HG03342 (cell line): ENCODE results near the gene RESF1.
"Not testable (repeated sequence)": the region's sequence is repeated elsewhere in the genome, so short reads cannot be mapped to it uniquely, and the experiment has no call there.

ENCODE experiments used
- ATAC-seq: cut with Tn5 transposase; IDR thresholded peaks from one replicate; pipeline ENCODE4 v1.9.1; 2021; ENCODE audit warnings: mild to moderate bottlenecking, moderate library complexity; ENCODE audit not compliant: unreplicated experiment

RESF1 gene

GRCh38 chr12:31959161-31959700 is at the start of gene RESF1:
RESF1 (plus strand) TSS chr12:31959415; CDS start chr12:31980956, 21,541 bp downstream.
- ATAC-seq = peak; percentile 93

- no peak for ATAC-seq
Observed at GRCh38 chr12:31914927-31915326, 44.3 kb upstream of the RESF1 start.

- ATAC-seq = no peak
Observed at GRCh38 chr12:31915446-31915845, 43.8 kb upstream of the RESF1 start.

GRCh38 chr12:31922341-31923062 is 36.7 kb upstream of the RESF1 start:
- ATAC-seq = no peak

- no peak for ATAC-seq
Observed at GRCh38 chr12:31923063-31923412, 36.2 kb upstream of the RESF1 start.

- ATAC-seq = no peak
Observed at GRCh38 chr12:31928246-31929026, 30.8 kb upstream of the RESF1 start.

- ATAC-seq = no peak
Observed at GRCh38 chr12:31929027-31929526, 30.1 kb upstream of the RESF1 start.

GRCh38 chr12:31931796-31932715 is 27.2 kb upstream of the RESF1 start:
- ATAC-seq = no peak

GRCh38 chr12:31944299-31944698 is 14.9 kb upstream of the RESF1 start:
- no peak for ATAC-seq

- ATAC-seq = no peak
Observed at GRCh38 chr12:31947971-31948370, 11.2 kb upstream of the RESF1 start.

- not testable (repeated sequence) for ATAC-seq
Observed at GRCh38 chr12:31948697-31949359, 10.4 kb upstream of the RESF1 start.

GRCh38 chr12:31950088-31950487 is 9.1 kb upstream of the RESF1 start:
- ATAC-seq = no peak

GRCh38 chr12:31950492-31950891 is 8.7 kb upstream of the RESF1 start:
- no peak for ATAC-seq

GRCh38 chr12:31951008-31951407 is 8.2 kb upstream of the RESF1 start:
- no peak for ATAC-seq

GRCh38 chr12:31951939-31952338 is 7.3 kb upstream of the RESF1 start:
- no peak for ATAC-seq

GRCh38 chr12:31952418-31952817 is 6.8 kb upstream of the RESF1 start:
- ATAC-seq = no peak

- ATAC-seq = no peak
Observed at GRCh38 chr12:31954925-31955858, 4.0 kb upstream of the RESF1 start.

GRCh38 chr12:31958569-31959160 is 550 bp upstream of the RESF1 start:
- no peak for ATAC-seq
